ENCODE measurements around the gene TRAPPC10.

TRAPPC10 gene

DNA sequence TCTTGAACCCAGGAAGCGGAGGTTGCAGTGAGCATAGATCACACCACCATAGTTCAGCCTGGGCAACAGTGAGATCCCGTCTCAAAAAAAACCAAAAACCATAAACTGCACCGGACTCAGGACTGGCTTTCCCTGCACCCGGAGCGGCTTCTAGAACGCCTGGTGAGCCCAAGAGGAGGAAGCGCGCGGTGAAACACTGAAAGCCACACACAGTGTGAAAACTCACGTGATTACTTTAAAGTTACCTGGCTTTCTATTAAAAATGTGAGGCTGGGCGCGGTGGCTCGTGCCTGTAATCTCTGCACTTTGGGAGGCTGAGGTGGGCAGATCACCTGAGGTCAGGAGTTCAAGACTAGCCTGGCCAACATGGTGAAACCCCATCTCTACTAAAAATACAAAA, 7.0 kb upstream of the TRAPPC10 start:
- DNase-seq = no peak

GRCh38 chr21:44005593-44005992, 6.5 kb upstream of the TRAPPC10 start:
- DNase-seq = no peak

DNA sequence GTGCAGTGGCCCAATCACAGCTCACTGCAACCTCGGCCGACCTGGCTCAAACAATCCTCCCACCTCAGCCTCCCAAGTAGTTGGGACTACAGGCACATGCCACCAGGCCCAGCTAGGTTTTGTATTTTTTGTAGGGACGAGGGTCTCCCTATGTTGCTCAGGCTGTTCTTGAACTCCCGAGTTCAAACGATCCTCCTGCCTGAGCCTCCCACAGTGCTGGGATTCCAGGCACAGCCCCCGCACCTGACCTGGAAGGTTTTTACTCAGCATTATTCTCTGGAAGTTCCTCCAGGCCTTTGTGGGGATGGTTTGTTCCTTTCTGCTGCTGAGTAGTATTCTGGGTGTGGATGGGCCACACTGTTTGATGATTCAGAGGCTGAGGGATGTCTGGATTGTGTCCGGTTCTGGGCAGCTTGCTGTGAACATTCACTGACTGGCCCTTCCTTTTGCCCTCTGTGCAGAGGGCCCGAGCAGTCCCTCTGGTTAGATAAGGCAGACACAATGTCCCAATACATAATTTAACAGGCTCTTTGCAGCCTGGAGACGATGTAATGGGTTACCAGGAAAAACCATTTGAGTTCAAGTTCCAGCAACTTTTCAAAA, 6.0 kb upstream of the TRAPPC10 start:
- no peak for DNase-seq

GRCh38 chr21:44006656-44007055, 5.5 kb upstream of the TRAPPC10 start:
- no peak for DNase-seq

DNA sequence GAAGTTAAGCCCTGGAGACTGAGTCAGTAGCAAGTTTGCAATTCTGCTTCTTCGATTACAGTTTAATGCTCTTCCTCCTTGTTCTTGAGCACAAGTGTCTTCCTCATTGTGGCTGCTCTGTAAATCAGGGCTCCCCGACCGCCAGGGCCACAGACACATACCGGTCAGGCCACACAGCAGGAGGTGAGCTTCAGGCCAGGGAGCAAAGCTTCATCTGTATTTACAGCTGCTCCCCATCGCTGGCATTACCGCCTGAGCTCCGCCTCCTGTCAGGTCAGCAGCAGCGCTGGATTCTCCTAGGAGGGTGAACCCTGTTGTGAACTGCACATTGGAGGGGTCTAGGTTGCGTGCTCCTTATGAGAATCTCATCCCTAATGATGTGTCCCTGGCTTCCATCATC, 1.7 kb upstream of the TRAPPC10 start:
- no peak for DNase-seq

- DNase-seq = no peak
Observed at GRCh38 chr21:44011123-44011522, 986 bp upstream of the TRAPPC10 start.

GRCh38 chr21:44012474-44013379, 618 bp downstream of the TRAPPC10 start:
- no peak for DNase-seq

DNA sequence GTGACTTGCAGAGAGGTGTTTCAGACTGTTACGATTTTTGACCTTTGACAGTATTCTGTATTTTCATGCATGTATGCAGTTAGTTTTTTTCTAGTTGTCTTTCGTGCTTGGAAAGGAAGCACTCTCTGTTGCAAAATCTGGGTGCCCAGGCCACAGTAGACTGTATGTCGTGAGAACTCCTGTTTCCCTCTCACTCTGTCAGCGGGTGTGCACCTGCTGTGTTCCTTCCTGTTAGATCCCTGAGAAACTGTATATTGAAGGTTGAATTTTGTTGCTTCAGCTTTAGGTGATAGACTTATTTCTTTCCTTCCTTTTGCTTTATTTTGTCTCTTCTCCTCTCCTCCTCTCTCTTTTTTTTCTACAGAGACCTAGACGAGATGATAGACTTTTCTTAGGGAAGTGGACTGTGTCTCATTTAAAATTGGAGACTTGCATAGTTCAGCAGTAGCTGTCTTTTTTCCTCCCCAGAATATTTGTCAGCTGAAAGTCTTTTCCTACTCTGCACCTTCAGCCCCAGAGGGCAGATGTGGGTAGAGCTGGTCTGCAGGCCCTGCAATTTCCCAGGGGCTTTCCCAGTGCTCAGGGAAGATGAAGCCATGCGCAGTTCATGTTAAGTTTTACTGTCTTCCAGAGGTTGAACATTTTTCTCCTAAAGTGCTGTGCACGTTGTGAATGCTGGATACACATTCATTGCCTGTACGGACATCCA, 1.4 kb downstream of the TRAPPC10 start:
- DNase-seq = no peak

DNA sequence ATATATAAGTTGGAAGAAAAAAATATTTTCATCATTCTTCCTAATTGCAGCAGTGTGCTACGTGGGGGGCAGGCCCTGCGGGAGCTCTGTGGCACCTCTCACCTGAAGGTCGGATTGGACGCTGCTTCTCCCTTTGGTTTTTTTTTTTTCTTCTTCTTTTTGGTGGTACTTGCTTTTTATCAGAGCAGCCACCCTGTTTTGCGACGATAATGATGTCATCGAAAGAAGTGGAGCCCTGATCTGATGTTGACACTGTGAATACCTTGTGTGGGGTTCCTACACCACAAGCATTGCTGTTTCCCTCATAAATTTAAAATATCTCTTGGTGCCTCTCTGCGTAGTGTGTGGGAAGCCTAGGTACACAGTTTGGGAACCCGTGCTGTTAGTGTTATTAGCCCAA, 5.5 kb downstream of the TRAPPC10 start:
- DNase-seq = no peak

- DNase-seq = no peak
Observed at GRCh38 chr21:44018127-44018526, 6.0 kb downstream of the TRAPPC10 start.

GRCh38 chr21:44018813-44019567, 6.9 kb downstream of the TRAPPC10 start:
- no peak for DNase-seq

- DNase-seq = no peak
Observed at GRCh38 chr21:44019568-44019958, 7.5 kb downstream of the TRAPPC10 start.

- DNase-seq = peak; percentile 68
Observed at GRCh38 chr21:44020551-44020950, 8.4 kb downstream of the TRAPPC10 start.

DNA sequence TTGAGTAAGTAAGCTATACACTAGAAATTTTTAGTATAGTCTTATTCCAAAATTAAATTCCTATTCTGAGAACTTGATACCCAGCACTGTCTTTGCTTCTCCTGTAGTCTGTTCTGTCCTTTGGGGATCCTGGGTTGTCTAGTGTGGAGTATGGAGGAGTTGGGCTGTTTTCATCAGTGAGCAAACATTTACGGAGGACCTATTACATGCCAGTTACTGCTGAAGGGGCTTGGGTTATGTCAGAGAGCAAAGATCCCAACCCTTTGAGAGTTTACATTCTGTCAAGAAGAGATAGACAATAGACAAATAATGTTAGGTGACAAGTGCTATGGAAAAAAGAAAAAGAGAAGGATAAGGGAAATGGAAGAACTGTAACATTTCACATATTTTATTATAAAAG, 9.0 kb downstream of the TRAPPC10 start:
- no peak for DNase-seq

GRCh38 chr21:44024257-44024656, 12.1 kb downstream of the TRAPPC10 start:
- DNase-seq = no peak

GRCh38 chr21:44024887-44025353, 12.8 kb downstream of the TRAPPC10 start:
- no peak for DNase-seq

GRCh38 chr21:44027607-44028286, 15.6 kb downstream of the TRAPPC10 start:
- no peak for DNase-seq

GRCh38 chr21:44028287-44028659, 16.2 kb downstream of the TRAPPC10 start:
- DNase-seq = no peak

- DNase-seq = no peak
Observed at GRCh38 chr21:44029460-44030087, 17.5 kb downstream of the TRAPPC10 start.

DNA sequence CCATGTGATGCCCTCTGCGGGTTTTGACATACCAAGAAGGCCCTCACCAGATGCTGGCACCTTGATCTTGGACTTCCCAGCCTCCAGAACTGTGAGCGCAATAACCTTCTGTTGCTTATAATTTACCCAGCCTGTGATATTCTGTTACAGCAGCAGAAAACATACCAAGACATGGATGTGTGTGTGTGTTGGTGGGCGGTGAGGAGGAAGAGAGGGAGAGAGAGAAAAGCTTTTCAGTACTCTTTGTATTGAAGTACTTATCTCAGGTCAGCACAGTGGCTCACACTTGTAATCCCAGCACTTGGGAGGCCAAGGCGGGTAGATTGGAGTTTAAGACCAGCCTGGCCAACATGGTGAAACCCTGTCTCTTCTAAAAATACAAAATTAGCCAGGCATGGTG, 23.1 kb downstream of the TRAPPC10 start:
- DNase-seq = no peak

DNA sequence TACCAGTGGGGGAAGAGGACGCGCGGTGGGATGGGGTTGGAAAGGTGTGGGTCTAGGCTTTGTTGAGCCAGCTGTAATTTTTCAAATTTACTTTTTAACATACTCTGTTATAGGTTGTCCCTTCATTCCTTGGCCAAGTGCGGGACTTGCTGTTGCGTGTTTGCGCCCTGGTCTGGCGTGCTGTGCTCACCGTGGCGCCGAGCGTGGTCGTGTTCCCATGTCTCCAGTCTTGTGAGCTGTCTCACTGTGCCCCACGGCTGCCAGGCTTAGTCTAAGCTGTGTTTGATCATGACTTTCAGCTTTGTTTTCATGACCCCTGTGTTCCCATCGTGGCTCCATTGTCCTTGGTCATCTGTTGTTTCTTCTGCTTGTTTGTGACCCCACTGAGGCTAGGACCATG, 26.0 kb downstream of the TRAPPC10 start:
- DNase-seq = no peak

- no peak for DNase-seq
Observed at GRCh38 chr21:44039828-44040227, 27.7 kb downstream of the TRAPPC10 start.

All from NCI-H524 treated with DMSO at 0.1 percent for 48 hours (cell line).